HTR-8/SVneo (cell line): Measurements from ENCODE around the gene DDC.
A peak's percentile ranks its signal among the peaks of the same experiment; 100 is the strongest.

Experiments used
- DNase-seq: peaks from one replicate; pipeline ENCODE4 v3.0.0; 2011; ENCODE audit warnings: low spot score, mixed read lengths; ENCODE audit not compliant: insufficient read length
- FAIRE-seq: peaks from 2 replicates; lab custom pipeline; 2011; peaks lifted over from hg19 to GRCh38; lab: Jason Lieb, UNC

DDC gene

GRCh38 chr7:50495746-50496145, 69.5 kb downstream of the DDC start:
- FAIRE-seq (no peak), DNase-seq (no peak)

DNA sequence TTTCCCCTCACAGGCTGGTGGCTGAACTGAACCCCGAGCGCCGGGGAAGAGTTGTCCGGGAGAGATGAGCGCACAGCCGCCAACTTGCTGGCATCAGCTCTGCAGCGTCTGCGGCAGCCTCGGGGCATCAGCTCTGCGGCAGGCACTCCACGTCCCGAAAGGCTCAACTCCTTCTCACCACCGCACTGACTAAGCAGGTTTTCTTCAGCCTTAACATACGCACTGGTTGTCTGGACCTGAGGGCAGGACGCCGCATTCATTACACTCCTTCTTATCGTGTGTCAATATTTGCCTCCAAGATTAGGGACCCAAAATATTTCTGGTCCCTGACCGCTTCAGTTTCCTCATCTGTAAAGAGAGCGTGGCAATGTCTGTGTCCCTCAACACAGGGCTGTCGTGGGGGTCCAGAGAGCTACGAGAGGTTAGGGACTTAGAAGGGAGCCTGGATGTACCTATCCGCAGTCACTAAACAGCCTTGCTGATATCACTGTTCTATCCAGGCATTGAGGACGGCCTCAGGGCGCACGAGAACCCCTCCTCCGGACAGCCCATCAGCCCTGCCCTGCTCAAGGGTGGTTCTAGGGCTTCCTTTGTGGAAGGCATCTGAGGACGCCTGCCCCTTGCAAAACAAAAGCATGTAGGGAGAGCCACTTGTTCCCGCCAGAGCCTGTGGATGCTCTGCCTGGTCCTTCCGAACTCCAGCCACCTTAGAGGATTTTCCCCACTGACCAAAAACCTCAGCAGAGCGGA, 72.3 kb downstream of the DDC start:
- DNase-seq: no peak
- FAIRE-seq: no peak

- DNase-seq: no peak
- FAIRE-seq: no peak
These were observed 73.3 kb downstream of the DDC start for GRCh38 chr7:50491943-50492342.

DNA sequence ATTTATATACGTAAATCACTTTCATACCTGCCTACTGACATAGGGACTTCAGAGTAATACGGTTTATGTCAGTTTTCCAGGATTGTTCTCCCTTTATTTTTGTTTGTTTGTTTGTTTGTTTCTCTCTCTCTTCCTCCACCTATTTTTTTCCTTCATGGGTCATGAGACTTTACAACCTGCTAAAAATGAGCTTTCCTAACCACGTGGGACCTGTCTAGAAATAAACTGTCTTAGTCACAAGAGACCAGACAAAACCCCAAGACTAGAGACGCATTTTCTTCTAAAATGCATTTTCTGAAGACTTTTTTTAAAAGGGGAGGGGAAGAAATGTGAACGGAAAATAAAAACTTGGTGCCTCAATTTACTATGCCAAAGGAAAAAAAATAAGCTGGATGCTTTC, 74.0 kb downstream of the DDC start:
- FAIRE-seq (no peak), DNase-seq (no peak)

- no peak for DNase-seq
- no peak for FAIRE-seq
These were observed 76.8 kb downstream of the DDC start for GRCh38 chr7:50488379-50488778.

DNA sequence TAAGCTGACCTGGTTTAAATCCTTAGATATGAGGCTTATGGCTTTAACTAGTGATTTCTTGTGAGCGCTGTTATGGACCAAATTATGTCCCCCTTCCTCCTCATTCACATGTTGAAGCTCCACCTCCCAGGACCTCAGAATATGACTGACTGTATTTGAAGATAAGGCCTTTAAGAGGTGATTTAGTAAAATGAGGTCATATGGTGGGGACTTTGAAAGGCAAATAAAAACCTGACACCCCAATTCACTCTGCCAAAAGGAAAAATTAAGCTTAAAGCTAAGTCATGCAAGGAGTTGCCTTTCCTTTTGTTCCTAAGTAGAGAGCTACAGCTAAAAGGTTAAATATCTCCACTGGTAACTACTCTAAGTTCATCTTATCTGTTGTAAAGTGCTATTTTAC, 78.7 kb downstream of the DDC start:
- no peak for DNase-seq
- FAIRE-seq: no peak

DNA sequence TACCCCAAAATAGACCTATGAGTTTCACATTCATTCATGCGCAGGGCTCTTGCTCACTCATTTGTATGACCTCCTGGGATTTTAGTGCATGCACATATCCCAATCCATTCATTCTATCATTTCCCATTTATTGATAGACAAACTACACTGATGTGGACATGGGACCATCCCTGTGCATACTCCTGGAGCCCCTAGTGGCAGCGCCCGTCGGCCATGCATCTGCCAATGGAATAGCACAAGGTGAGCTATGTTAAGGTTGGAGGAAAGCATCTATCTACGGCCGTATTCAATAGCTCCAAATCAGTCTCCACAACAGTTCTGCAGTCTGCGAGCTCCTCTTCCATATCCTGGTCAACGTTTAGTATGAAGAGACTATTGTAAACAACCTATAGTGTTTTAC, 83.3 kb downstream of the DDC start:
- FAIRE-seq: no peak
- no peak for DNase-seq

DNA sequence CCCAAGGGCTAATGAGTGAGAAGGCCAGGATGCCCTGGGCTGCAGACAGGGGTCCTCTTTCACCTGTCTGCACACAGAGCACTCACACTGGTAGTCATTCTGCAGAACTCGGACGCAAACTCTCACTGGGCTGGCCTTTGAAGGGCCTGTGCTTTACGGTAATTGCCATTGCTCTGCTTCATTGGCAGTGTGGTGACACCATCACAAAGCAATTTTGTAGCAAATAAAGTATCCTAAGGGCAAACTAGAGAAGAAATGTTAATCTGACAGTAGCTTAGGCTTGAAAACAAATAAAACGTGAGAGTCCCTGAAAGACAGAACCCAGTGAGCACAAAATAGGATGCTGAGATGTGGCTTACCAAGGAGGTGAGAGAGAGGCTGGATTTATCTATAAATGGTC, 84.4 kb downstream of the DDC start:
- no peak for FAIRE-seq
- DNase-seq: no peak

- DNase-seq (no peak), FAIRE-seq (no peak)
These were observed 85.3 kb downstream of the DDC start for GRCh38 chr7:50479743-50480517.

- DNase-seq: no peak
These were observed 87.6 kb downstream of the DDC start for GRCh38 chr7:50477640-50478039.

DNA sequence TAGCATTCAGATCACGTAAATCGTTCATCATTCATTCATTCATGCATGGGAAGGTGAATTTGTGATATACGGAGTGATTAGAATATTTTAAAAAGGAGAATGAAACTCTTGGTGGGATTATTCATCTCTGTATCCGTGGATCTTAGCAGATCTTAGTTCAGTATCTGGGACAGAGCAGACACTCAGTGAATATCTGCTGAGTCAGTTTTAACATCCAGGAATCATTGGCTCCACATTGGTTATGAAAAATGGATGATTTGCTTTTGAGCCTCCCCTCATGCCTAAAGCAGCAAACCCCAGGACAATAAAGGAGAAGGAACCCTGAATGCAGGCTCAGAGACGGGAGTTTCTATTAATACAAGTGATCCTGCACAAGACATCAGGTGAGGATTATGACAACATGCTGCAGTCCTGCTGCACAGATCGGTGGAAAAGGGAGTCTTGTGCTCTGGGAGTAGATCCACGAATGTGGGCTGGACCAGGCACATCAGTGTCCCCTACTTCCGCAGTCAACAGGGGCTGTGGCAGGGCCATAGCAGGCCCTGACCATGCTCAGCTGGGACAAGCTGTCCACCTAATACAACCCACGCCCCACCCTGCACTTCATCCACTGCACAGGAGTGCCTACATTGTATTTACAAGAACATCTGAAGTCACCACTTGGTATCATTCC, 88.1 kb downstream of the DDC start:
- DNase-seq (no peak), FAIRE-seq (no peak)

More at GRCh38 chr7:50477640-50478039, 87.6 kb downstream of the DDC start:
- FAIRE-seq: no peak

DNA sequence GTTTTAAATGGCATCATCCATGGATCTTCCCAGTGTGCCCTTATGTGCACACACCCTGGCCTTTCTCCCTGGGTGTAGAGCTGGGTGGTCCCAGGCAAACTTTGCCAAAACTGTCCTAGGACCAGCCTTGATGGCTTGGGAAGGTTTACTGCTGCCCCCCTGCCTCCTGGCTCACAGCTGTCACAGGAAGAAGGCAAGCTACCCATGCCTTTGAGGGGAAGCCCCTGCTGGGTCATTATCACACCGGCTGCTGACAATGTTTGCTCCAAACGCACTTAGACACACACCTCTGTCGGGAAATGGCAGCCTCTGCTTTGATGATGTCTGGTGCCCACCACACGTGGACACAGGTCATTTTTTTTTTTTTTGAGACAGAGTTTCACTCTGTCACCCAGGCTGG, 89.9 kb downstream of the DDC start:
- no peak for DNase-seq
- no peak for FAIRE-seq

DNA sequence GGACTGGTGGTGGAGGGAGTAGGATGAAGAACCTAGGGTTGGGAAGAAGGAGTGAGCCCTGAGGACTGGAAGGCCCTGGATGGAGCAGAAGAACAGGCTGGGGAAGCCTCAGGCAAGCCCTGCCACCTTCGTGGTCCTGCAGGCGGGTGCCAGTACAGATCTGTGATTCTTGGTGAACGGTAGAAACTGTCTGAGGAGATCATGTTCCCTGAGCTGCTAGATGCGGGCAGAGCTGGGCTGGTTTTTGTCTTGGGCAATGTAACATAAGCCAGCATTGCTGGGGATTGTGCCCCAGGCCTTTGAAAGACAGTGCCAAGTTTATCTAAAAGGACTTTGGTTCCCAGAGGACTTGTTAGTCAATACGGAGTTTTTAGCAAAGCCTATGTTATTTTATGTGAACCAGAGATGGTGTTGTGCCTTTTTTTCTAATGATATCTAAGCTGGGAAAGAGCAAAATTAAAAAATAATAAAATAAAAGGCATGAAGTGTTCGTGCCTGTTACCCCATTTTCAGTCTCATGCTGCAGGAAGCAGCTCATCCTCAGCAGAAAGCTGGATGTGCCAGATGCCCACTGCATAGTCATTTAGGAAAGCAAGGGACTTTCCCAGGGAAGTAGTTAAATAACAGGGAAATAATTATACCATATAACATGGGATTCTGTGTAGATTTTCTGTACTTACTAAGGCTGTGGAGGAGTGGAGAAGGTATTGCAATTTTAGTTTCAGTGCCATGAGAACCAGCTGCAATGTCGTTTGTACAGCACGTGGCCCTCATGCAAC, 90.6 kb downstream of the DDC start:
- FAIRE-seq (no peak), DNase-seq (no peak)

- no peak for FAIRE-seq
These were observed 91.7 kb downstream of the DDC start for GRCh38 chr7:50473531-50473930.

GRCh38 chr7:50472427-50472826, 92.8 kb downstream of the DDC start:
- FAIRE-seq: no peak
- no peak for DNase-seq

More at GRCh38 chr7:50473531-50473930, 91.7 kb downstream of the DDC start:
- no peak for DNase-seq

DNA sequence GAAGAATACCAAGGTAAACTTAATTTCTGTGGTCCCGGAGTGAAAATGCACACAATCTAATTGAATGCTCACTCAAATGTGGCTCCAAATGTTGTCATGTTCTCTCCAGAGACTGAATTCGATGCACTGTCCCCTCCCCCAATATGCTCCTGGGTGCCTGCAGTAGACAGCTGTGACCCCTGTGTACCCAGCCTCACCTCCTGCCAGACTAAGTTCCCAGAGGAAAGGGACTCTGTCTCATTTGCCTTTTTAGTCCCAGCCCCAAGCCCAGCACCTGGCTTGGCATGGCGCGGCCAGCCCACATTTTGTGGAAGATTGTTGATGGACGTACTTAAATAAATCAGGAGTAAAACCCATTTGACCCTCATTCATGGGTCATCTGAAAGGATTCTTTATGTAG, 93.2 kb downstream of the DDC start:
- FAIRE-seq: no peak
- DNase-seq: no peak

DNA sequence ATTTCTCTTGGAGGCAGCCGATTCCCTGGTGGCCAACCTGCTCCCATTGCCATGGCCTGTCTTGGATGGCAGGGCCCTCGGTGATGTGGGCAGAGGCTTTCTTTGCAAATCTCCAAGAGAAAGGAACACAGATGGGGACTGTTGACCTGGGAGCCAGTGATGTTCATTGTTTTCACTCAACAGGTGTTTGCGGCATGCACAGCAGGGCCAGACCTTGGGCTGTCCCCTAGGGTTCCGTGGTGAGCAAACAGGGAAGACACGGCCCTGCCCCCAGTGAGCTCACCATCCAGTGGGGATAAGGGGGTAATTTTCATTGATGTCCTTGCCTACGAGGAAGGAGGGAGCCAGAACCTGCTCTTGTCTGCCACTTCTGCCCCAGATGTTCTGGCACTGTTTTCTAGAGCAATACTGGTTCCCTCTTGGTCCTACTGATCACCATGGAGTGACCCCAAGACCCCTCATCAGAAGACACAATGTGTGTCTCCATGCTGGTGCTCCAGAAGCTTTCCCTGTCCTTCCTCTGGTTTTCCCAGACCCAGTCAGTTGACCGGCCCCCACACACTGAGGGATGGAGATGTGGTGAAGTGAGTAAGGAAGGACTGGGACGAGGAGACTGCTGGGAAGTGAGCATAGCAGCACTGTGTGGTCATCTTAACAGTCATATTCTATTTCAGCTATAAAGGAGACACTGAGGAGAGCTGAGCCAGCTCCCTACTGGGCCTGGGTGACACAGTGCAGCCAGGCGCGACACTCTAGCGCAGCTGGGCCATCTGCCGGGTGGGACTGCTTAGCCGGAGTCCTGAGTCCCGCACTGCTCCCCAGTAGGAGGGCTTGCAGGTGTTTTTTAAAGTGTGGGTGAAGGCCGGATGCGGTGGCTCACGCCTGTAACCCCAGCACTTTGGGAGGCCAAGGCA, 94.7 kb downstream of the DDC start:
- DNase-seq (no peak), FAIRE-seq (no peak)

GRCh38 chr7:50469181-50469580, 96.0 kb downstream of the DDC start:
- FAIRE-seq (no peak), DNase-seq (no peak)

GRCh38 chr7:50467817-50468610, 97.2 kb downstream of the DDC start:
- peak; percentile 59 for DNase-seq
- no peak for FAIRE-seq
